MM.1S (cell line): ENCODE results near the gene SLC35F1.

Experiments
- DNase-seq: peaks from one replicate; pipeline ENCODE4 v3.0.0-alpha.2; 2015
- H2AFZ ChIP-seq: fragments of 300-600 bp; sonication (generic); 2 replicates; pipeline ENCODE4 v1.6.0; 2016; ENCODE audit warnings: antibody characterized with exemption, low read length
- H3F3A ChIP-seq: fragments of 300-600 bp; sonication (generic); 2 replicates; pipeline ENCODE4 v1.6.1; 2016; ENCODE audit warnings: mild to moderate bottlenecking, antibody characterized with exemption, low read length, moderate library complexity, mixed read lengths; ENCODE audit not compliant: insufficient read depth
- H3K27ac ChIP-seq: fragments of 300-600 bp; sonication (generic); 2 replicates; pipeline ENCODE4 v1.5.1; 2016; ENCODE audit warnings: mild to moderate bottlenecking, low read length
- H3K27me3 ChIP-seq: fragments of 300-600 bp; sonication (generic); replicated peaks from 2 replicates; pipeline ENCODE4 v1.6.0; 2016; ENCODE audit warnings: low read length; ENCODE audit not compliant: insufficient read depth
- H3K36me3 ChIP-seq: fragments of 300-600 bp; sonication (generic); replicated peaks from 2 replicates; pipeline ENCODE4 v1.6.1; 2016; ENCODE audit warnings: mild to moderate bottlenecking, low read length, mixed read lengths; ENCODE audit not compliant: insufficient read depth
- H3K4me1 ChIP-seq: fragments of 300-600 bp; sonication (generic); 2 replicates; pipeline ENCODE4 v1.6.1; 2016; ENCODE audit warnings: low read length, mixed read lengths
- H3K4me2 ChIP-seq: fragments of 300-600 bp; sonication (generic); 2 replicates; pipeline ENCODE4 v1.6.0; 2016; ENCODE audit warnings: low read depth, low read length
- H3K4me3 ChIP-seq: fragments of 300-600 bp; sonication (generic); 2 replicates; pipeline ENCODE4 v1.5.1; 2016; ENCODE audit warnings: low read length, mixed read lengths
- H3K79me2 ChIP-seq: fragments of 300-600 bp; sonication (generic); 2 replicates; pipeline ENCODE4 v1.6.1; 2016; ENCODE audit warnings: mixed run types, low read length, mixed read lengths
- H3K9ac ChIP-seq: fragments of 300-600 bp; sonication (generic); 2 replicates; pipeline ENCODE4 v1.6.1; 2016; ENCODE audit warnings: low read length, mixed read lengths
- H3K9me2 ChIP-seq: fragments of 300-600 bp; sonication (generic); replicated peaks from 2 replicates; pipeline ENCODE4 v1.6.1; 2016; ENCODE audit warnings: mild to moderate bottlenecking, low read length, mixed read lengths; ENCODE audit not compliant: insufficient read depth
- H3K9me3 ChIP-seq: fragments of 300-600 bp; sonication (generic); replicated peaks from 2 replicates; pipeline ENCODE4 v1.6.1; 2016; ENCODE audit warnings: mild to moderate bottlenecking, low read length, mixed read lengths; ENCODE audit not compliant: insufficient read depth
- H4K20me1 ChIP-seq: fragments of 300-600 bp; sonication (generic); 2 replicates; pipeline ENCODE4 v1.6.1; 2016; ENCODE audit warnings: mild to moderate bottlenecking, low read length, moderate library complexity, mixed read lengths; ENCODE audit not compliant: insufficient read depth
- EZH2 ChIP-seq: fragments of 300-600 bp; sonication (generic); optimal IDR thresholded peaks from 2 replicates; pipeline ENCODE3; 2017; ENCODE audit warnings: low read depth, mild to moderate bottlenecking, antibody characterized with exemption, low read length, mixed read lengths
- EZH2phosphoT487 ChIP-seq: fragments of 300-600 bp; sonication (generic); IDR thresholded peaks from 2 replicates; pipeline ENCODE4 v1.6.1; 2018; ENCODE audit warnings: antibody characterized with exemption, low read length
- TF ChIP-seq, protein P1 (sequence below): fragments of 300-600 bp; sonication (generic); IDR thresholded peaks from 2 replicates; pipeline ENCODE4 v1.5.1; 2016; ENCODE audit warnings: antibody characterized with exemption, low read length, mixed read lengths

SLC35F1 gene

DNA sequence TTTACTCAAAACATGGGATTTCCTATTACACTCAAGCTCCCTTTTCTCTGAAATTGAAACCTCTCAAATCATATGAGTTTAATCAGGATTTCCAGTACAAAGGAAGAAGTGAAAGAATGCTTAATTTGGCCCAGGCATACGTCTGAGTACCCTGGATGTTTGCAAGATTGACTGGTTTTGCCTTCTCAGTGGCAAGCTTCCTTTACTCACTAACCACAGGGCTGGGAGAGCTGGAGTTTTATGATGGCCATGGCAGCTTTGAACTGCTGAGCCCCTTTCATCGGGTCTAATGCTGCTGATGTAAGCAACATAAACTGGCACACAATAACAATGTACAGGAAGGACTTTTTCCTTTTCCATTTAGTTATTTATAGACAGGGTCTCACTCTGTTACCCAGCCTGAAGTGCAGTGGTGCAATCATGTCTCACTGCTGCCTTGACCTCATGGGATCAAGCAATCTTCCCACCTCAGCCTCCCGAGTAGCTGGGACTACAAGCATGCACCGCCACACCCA, 194.8 kb downstream of the SLC35F1 start:
- no peak for DNase-seq
- TF ChIP-seq EZH2 (no peak), EZH2phosphoT487 (no peak)
- TF ChIP-seq, protein P1, sequence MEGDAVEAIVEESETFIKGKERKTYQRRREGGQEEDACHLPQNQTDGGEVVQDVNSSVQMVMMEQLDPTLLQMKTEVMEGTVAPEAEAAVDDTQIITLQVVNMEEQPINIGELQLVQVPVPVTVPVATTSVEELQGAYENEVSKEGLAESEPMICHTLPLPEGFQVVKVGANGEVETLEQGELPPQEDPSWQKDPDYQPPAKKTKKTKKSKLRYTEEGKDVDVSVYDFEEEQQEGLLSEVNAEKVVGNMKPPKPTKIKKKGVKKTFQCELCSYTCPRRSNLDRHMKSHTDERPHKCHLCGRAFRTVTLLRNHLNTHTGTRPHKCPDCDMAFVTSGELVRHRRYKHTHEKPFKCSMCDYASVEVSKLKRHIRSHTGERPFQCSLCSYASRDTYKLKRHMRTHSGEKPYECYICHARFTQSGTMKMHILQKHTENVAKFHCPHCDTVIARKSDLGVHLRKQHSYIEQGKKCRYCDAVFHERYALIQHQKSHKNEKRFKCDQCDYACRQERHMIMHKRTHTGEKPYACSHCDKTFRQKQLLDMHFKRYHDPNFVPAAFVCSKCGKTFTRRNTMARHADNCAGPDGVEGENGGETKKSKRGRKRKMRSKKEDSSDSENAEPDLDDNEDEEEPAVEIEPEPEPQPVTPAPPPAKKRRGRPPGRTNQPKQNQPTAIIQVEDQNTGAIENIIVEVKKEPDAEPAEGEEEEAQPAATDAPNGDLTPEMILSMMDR, result no peak

DNA sequence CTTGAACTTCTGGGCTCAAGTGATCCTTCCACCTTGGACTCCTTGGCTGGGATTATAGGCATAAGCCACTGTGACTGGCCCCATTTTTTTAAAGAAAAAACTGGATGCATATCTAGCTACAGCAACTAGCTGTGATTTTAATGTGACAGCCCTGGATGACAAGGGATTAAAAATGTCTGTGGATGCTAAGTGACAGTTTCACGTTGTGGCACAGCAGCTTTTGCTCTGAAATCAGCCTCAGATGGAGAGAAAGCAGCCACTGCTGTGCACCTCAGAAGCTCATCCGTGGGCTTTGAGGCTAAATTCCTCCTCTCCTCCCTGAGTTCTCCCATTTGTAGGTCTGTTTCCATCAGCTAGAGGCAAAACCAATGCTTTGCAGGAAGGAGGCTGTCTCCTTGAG, 195.3 kb downstream of the SLC35F1 start:
- Histone ChIP-seq H3K4me2 (no peak overlapping the region), H3K4me3 (no peak overlapping the region), H3K4me1 (no peaks in the 10 kb centered on the region), H3K79me2 (no peaks in the 10 kb centered on the region), H3K27ac (no peak overlapping the region), H3K36me3 (no peaks in the 10 kb centered on the region), H3K27me3 (no peaks in the 10 kb centered on the region), H2AFZ (no peak overlapping the region), H3F3A (no peaks in the 10 kb centered on the region), H4K20me1 (no peaks in the 10 kb centered on the region), H3K9me3 (no peaks in the 10 kb centered on the region), H3K9ac (no peak overlapping the region), H3K9me2 (no peaks in the 10 kb centered on the region)
- TF ChIP-seq EZH2, result no peak
- TF ChIP-seq, protein P1, result no peak
- no peak for DNase-seq

More for the DNA sequence above, 194.8 kb downstream of the SLC35F1 start:
- Histone ChIP-seq H3K27me3 (no peaks in the 10 kb centered on the region), H3K4me3 (no peak overlapping the region), H3F3A (no peaks in the 10 kb centered on the region), H3K9me3 (no peaks in the 10 kb centered on the region), H3K9me2 (no peaks in the 10 kb centered on the region), H3K36me3 (no peaks in the 10 kb centered on the region), H3K4me1 (no peaks in the 10 kb centered on the region), H3K79me2 (no peaks in the 10 kb centered on the region), H3K4me2 (no peak overlapping the region), H2AFZ (no peak overlapping the region), H3K9ac (no peak overlapping the region), H4K20me1 (no peaks in the 10 kb centered on the region), H3K27ac (no peak overlapping the region)

DNA sequence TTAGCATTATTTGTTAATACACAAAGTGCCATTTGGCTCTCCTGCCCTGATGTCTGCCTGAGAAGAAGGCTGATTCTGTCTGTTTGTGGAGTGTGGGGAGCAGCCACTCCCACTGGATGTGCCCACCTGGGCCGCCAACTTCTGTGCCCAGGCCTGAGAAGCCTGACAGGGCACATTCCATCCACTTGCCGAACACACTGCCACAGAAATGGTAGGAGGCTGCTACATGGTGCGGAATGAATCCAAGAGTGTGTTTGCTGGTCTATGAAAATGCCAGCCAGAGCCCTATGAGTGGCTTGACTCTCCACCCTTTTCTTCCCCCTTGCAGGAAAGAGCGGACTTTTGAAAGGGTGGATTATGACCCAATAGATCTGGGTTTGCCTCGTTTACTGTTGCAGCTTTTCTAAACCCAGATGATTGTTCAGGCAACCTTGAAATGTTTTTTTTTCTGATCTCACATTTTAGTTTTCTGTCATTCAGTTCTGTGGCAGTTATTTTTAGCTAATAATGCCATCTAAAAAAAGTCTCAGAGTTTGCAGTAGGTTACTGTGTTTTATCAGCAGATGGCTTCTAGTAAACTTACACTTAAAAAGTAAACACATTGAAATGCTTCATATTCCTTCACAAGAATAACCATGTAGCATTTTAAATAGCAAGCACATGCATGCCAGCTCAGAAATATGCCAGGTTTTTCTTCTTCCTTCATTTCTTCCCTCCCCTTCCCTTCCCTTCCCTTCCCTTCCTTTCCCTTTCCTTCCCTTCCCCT, 196.5 kb downstream of the SLC35F1 start:
- no peak overlapping the region for H3K9ac ChIP-seq
- H3K27me3 ChIP-seq, result no peaks in the 10 kb centered on the region
- no peaks in the 10 kb centered on the region for H3K4me1 ChIP-seq
- no peaks in the 10 kb centered on the region for H4K20me1 ChIP-seq
- no peaks in the 10 kb centered on the region for H3F3A ChIP-seq
- no peak overlapping the region for H3K27ac ChIP-seq
- H3K9me2 ChIP-seq, result no peaks in the 10 kb centered on the region
- H3K36me3 ChIP-seq, result no peaks in the 10 kb centered on the region
- TF ChIP-seq, protein P1, result no peak
- TF ChIP-seq EZH2, result no peak
- TF ChIP-seq EZH2phosphoT487, result no peak
- no peaks in the 10 kb centered on the region for H3K79me2 ChIP-seq
- no peak overlapping the region for H2AFZ ChIP-seq
- no peak overlapping the region for H3K4me3 ChIP-seq
- no peak overlapping the region for H3K4me2 ChIP-seq
- H3K9me3 ChIP-seq, result no peaks in the 10 kb centered on the region
- no peak for DNase-seq
